ENCODE measurements around the gene PPP1R14C.

The PPP1R14C gene

DNA sequence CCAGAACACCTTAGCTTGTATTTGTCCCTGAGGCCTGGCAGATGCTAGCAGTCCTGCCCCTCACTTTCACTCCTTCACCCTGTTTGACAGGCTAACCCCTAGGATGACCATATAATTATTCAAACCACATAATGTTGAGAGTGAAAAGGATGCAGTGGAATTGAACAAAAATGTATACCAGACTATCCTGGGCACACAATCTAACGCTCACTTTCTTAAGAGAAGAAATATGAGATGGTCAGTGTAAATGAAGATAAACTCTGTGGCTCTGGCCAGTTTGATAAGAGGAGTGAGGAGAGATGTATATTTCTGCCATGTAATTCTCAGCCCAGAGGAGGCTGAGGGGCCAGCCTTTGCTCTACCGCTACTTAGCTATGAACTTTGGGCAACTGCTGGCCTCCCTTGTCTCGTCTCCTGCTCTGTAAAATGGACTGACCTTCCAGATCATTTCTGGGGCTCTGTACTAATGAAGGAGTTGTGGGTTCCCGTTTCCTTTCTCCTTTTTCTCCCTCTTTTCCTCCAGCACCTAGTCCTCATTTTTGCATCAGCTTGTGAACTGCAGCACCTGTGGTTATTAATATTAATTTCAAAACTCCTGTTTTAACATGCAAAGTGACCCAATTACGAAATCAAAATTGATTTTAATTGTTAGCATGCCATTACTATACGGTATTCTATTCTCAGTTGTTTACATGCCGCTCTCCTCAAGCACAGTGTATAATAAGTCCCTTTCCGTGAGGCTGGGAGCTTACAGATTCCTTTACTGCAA, 133.5 kb downstream of the PPP1R14C start:
- Histone ChIP-seq H3K4me3 (ENCODE audit: low read depth, low read length) (no peak overlapping the region), H3K4me1 (no peaks in the 10 kb centered on the region), H3K27me3 (no peaks in the 10 kb centered on the region), H3K36me3 (no peaks in the 10 kb centered on the region), H3K9me3 (no peaks in the 10 kb centered on the region)
- no peak for DNase-seq
- no peak for TF ChIP-seq CTCF (IDR thresholded peaks at IDR 0.05; ENCODE audit: low read depth, low read length)

DNA sequence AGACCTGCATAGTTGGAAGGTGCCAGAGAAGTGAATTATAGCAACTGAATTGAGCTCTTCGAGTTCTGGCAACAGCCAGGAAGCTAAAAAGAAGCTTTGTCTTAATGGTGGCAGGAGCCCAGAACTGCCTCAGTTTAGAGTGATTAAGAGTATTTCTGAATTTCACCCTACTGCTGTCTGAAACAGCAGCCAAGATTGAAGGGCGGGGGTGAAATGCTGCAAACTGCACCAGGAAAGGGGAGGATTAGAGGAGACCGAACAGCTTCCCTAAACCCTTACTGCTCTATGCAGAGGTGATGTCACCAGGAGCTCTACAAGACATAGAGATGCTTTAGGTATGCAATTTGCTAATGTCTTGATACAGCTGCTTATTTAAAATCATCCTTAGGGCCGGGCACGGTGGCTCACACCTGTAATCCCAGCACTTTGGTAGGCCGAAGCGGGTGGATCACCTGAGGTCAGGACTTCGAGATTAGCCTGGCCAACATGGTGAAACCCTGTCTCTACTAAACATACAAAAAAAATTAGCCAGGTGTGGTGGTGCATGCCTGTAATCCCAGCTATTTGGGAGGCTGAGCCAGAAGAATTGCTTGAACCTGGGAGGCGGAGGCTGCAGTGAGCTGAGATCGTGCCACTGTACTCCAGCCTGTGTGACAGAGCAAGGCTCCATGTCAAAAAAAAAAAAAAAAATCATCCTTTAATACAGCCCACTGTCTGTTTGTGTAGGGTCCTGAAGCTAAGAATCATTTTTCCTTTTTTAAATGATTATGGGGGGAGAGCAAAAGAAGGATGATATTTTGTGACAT, 134.3 kb downstream of the PPP1R14C start:
- DNase-seq: no peak

GRCh38 chr6:150279533-150279932, 136.7 kb downstream of the PPP1R14C start:
- no peaks in the 10 kb centered on the region for H3K4me1 ChIP-seq
- DNase-seq: no peak
- TF ChIP-seq CTCF (IDR thresholded peaks at IDR 0.05; ENCODE audit: low read depth, low read length): no peak
- no peaks in the 10 kb centered on the region for H3K9me3 ChIP-seq
- H3K36me3 ChIP-seq: no peaks in the 10 kb centered on the region
- H3K4me3 ChIP-seq (ENCODE audit: low read depth, low read length): no peak overlapping the region
- H3K27me3 ChIP-seq: no peaks in the 10 kb centered on the region

More for the DNA sequence above, 134.3 kb downstream of the PPP1R14C start:
- no peaks in the 10 kb centered on the region for H3K4me1 ChIP-seq
- no peaks in the 10 kb centered on the region for H3K27me3 ChIP-seq
- no peak overlapping the region for H3K4me3 ChIP-seq (ENCODE audit: low read depth, low read length)
- no peak for TF ChIP-seq CTCF (IDR thresholded peaks at IDR 0.05; ENCODE audit: low read depth, low read length)
- no peaks in the 10 kb centered on the region for H3K36me3 ChIP-seq
- H3K9me3 ChIP-seq: no peaks in the 10 kb centered on the region

GRCh38 chr6:150280703-150281102, 137.9 kb downstream of the PPP1R14C start:
- no peaks in the 10 kb centered on the region for H3K36me3 ChIP-seq
- DNase-seq: no peak
- H3K9me3 ChIP-seq: no peaks in the 10 kb centered on the region
- H3K27me3 ChIP-seq: no peaks in the 10 kb centered on the region
- H3K4me3 ChIP-seq (ENCODE audit: low read depth, low read length): no peak overlapping the region
- TF ChIP-seq CTCF (IDR thresholded peaks at IDR 0.05; ENCODE audit: low read depth, low read length): no peak
- H3K4me1 ChIP-seq: no peaks in the 10 kb centered on the region

- no peak for TF ChIP-seq CTCF (IDR thresholded peaks at IDR 0.05; ENCODE audit: low read depth, low read length)
- no peaks in the 10 kb centered on the region for H3K9me3 ChIP-seq
- no peaks in the 10 kb centered on the region for H3K4me1 ChIP-seq
- no peaks in the 10 kb centered on the region for H3K36me3 ChIP-seq
- no peak overlapping the region for H3K4me3 ChIP-seq (ENCODE audit: low read depth, low read length)
- no peak for DNase-seq
- no peaks in the 10 kb centered on the region for H3K27me3 ChIP-seq
Measured at GRCh38 chr6:150281767-150282166, 138.9 kb downstream of the PPP1R14C start.

- H3K27me3 ChIP-seq: no peaks in the 10 kb centered on the region
- H3K36me3 ChIP-seq: no peaks in the 10 kb centered on the region
- H3K4me1 ChIP-seq: no peaks in the 10 kb centered on the region
- H3K9me3 ChIP-seq: no peaks in the 10 kb centered on the region
- no peak for DNase-seq
- no peak for TF ChIP-seq CTCF (IDR thresholded peaks at IDR 0.05; ENCODE audit: low read depth, low read length)
- no peak overlapping the region for H3K4me3 ChIP-seq (ENCODE audit: low read depth, low read length)
Measured at GRCh38 chr6:150282806-150283205, 140.0 kb downstream of the PPP1R14C start.
